Measurements from ENCODE around the gene SPATA25.

The SPATA25 gene

GRCh38 chr20:45866454-45866853, 21.0 kb downstream of the SPATA25 start:
- no peak overlapping the region for H3K4me3 ChIP-seq (ENCODE audit: low read depth, low read length)
- no peak for TF ChIP-seq CTCF (IDR thresholded peaks at IDR 0.05; ENCODE audit: low read depth, low read length)

- no peak overlapping the region for H3K4me3 ChIP-seq (ENCODE audit: low read depth, low read length)
Measured at GRCh38 chr20:45863543-45864470, 23.6 kb downstream of the SPATA25 start.

GRCh38 chr20:45861221-45862075, 26.0 kb downstream of the SPATA25 start:
- no peak for TF ChIP-seq CTCF (IDR thresholded peaks at IDR 0.05; ENCODE audit: low read depth, low read length)
- no peak overlapping the region for H3K4me3 ChIP-seq (ENCODE audit: low read depth, low read length)

More at GRCh38 chr20:45863543-45864470, 23.6 kb downstream of the SPATA25 start:
- TF ChIP-seq CTCF (IDR thresholded peaks at IDR 0.05; ENCODE audit: low read depth, low read length): no peak

GRCh38 chr20:45860560-45861220, 26.7 kb downstream of the SPATA25 start:
- TF ChIP-seq CTCF (IDR thresholded peaks at IDR 0.05; ENCODE audit: low read depth, low read length): no peak

GRCh38 chr20:45859916-45860315, 27.5 kb downstream of the SPATA25 start:
- H3K4me3 ChIP-seq (ENCODE audit: low read depth, low read length): no peak overlapping the region
- no peak for TF ChIP-seq CTCF (IDR thresholded peaks at IDR 0.05; ENCODE audit: low read depth, low read length)

More at GRCh38 chr20:45860560-45861220, 26.7 kb downstream of the SPATA25 start:
- no peak overlapping the region for H3K4me3 ChIP-seq (ENCODE audit: low read depth, low read length)

GRCh38 chr20:45857882-45858216, 29.6 kb downstream of the SPATA25 start:
- peak overlapping the region; percentile 89 for H3K4me3 ChIP-seq (ENCODE audit: low read depth, low read length)
- no peak for TF ChIP-seq CTCF (IDR thresholded peaks at IDR 0.05; ENCODE audit: low read depth, low read length)
